ENCODE data around the gene EMC6.
A peak's percentile ranks its signal among the peaks of the same experiment; 100 is the strongest.

EMC6 gene

GRCh38 chr17:3691617-3692067 lies 23.0 kb downstream of the EMC6 start:
- TF ChIP-seq FOXM1 (IDR thresholded peaks at IDR 0.05; ENCODE audit: borderline replicate concordance) (no peak), NFRKB (IDR thresholded peaks at IDR 0.05) (no peak), ZNF384 (IDR thresholded peaks at IDR 0.05) (no peak), FOXA1 (IDR thresholded peaks at IDR 0.05) (no peak), HDGF (IDR thresholded peaks at IDR 0.05; ENCODE audit: borderline replicate concordance) (no peak), ARNT (IDR thresholded peaks at IDR 0.05) (no peak), L3MBTL2 (conservative IDR thresholded peaks at IDR 0.05) (no peak), ELF4 (IDR thresholded peaks at IDR 0.05) (no peak), LEF1 (IDR thresholded peaks at IDR 0.05; ENCODE audit: borderline replicate concordance) (no peak), BHLHE40 (IDR thresholded peaks at IDR 0.05; ENCODE audit: borderline replicate concordance) (no peak), TARDBP (IDR thresholded peaks at IDR 0.05) (no peak)
- DNase-seq (ENCODE audit: extremely low spot score) = no peak
- ChIA-PET POLR2A (no interaction called here), CTCF (interaction anchor here (0.7 to 0.9 kb wide), 3 partner anchors 9 to 46 kb away, joined by 3 to 4 read pairs (median 3); no protein-coding TSS in a partner anchor)

- CTCF ChIA-PET = interaction anchor here (0.7 kb wide), 2 partner anchors 15 to 46 kb away, joined by 3 to 4 read pairs; no protein-coding TSS in a partner anchor
Measured at GRCh38 chr17:3692346-3692745, 23.7 kb downstream of the EMC6 start.

GRCh38 chr17:3693141-3693540 lies 24.5 kb downstream of the EMC6 start:
- ChIA-PET CTCF (interaction anchor here (0.6 kb wide), 1 partner anchor 1169 kb away, joined by 4 read pairs; no protein-coding TSS in a partner anchor), POLR2A (no interaction called here)
- no peak for DNase-seq (ENCODE audit: extremely low spot score)
- no peak for TF ChIP-seq TARDBP (IDR thresholded peaks at IDR 0.05)
- 0 out of 2 replicates have a peak, but pooled peaks have one; percentile 26 for TF ChIP-seq ZNF384 (IDR thresholded peaks at IDR 0.05)

More at GRCh38 chr17:3692346-3692745, 23.7 kb downstream of the EMC6 start:
- DNase-seq (ENCODE audit: extremely low spot score) = no peak
- no peak for TF ChIP-seq SUZ12 (IDR thresholded peaks at IDR 0.05)
- no peak for TF ChIP-seq FOXK2 (IDR thresholded peaks at IDR 0.05)
- TF ChIP-seq TARDBP (IDR thresholded peaks at IDR 0.05) = no peak
- no peak for TF ChIP-seq SP1 (IDR thresholded peaks at IDR 0.05)
- TF ChIP-seq ARNT (IDR thresholded peaks at IDR 0.05) = no peak
- TF ChIP-seq, protein P1, sequence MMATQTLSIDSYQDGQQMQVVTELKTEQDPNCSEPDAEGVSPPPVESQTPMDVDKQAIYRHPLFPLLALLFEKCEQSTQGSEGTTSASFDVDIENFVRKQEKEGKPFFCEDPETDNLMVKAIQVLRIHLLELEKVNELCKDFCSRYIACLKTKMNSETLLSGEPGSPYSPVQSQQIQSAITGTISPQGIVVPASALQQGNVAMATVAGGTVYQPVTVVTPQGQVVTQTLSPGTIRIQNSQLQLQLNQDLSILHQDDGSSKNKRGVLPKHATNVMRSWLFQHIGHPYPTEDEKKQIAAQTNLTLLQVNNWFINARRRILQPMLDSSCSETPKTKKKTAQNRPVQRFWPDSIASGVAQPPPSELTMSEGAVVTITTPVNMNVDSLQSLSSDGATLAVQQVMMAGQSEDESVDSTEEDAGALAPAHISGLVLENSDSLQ (IDR thresholded peaks at IDR 0.05) = no peak
- no peak for TF ChIP-seq HDGF (IDR thresholded peaks at IDR 0.05; ENCODE audit: borderline replicate concordance)
- no peak for TF ChIP-seq NFRKB (IDR thresholded peaks at IDR 0.05)
- TF ChIP-seq L3MBTL2 (conservative IDR thresholded peaks at IDR 0.05) = no peak
- POLR2A ChIA-PET = no interaction called here

DNA sequence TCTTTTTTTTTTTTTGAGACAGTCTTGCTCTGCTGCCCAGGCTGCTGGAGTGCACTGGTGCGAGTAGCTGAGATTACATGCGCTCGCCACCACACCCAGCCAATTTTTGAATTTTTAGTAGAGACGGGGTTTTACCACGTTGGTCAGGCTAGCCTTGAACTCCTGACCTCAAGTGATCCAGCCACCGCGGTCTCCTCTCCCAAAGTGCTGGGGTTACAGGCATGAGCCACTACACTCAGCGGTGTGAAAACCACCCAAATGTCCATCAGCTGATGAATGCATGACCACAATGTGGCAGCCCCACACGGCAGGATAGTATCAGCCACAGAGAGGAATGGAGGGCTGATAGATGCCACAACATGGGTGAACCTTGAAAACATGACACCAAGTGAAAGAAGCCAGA lies 25.2 kb downstream of the EMC6 start:
- TF ChIP-seq ARNT (IDR thresholded peaks at IDR 0.05) (no peak), BHLHE40 (IDR thresholded peaks at IDR 0.05; ENCODE audit: borderline replicate concordance) (no peak), SP1 (IDR thresholded peaks at IDR 0.05) (no peak), FOXM1 (IDR thresholded peaks at IDR 0.05; ENCODE audit: borderline replicate concordance) (no peak), SUZ12 (IDR thresholded peaks at IDR 0.05) (no peak), CTBP1 (IDR thresholded peaks at IDR 0.05; ENCODE audit: borderline replicate concordance) (no peak), HDGF (IDR thresholded peaks at IDR 0.05; ENCODE audit: borderline replicate concordance) (no peak), NFRKB (IDR thresholded peaks at IDR 0.05) (no peak), FOXA1 (IDR thresholded peaks at IDR 0.05) (no peak), L3MBTL2 (conservative IDR thresholded peaks at IDR 0.05) (no peak), ZNF384 (IDR thresholded peaks at IDR 0.05) (no peak), LEF1 (IDR thresholded peaks at IDR 0.05; ENCODE audit: borderline replicate concordance) (no peak)
- TF ChIP-seq, protein P1 (IDR thresholded peaks at IDR 0.05) = no peak
- CTCF ChIA-PET = interaction anchor here (0.6 kb wide), 1 partner anchor 1168 kb away, joined by 4 read pairs; no protein-coding TSS in a partner anchor
- DNase-seq (ENCODE audit: extremely low spot score) = no peak
- POLR2A ChIA-PET = no interaction called here

DNA sequence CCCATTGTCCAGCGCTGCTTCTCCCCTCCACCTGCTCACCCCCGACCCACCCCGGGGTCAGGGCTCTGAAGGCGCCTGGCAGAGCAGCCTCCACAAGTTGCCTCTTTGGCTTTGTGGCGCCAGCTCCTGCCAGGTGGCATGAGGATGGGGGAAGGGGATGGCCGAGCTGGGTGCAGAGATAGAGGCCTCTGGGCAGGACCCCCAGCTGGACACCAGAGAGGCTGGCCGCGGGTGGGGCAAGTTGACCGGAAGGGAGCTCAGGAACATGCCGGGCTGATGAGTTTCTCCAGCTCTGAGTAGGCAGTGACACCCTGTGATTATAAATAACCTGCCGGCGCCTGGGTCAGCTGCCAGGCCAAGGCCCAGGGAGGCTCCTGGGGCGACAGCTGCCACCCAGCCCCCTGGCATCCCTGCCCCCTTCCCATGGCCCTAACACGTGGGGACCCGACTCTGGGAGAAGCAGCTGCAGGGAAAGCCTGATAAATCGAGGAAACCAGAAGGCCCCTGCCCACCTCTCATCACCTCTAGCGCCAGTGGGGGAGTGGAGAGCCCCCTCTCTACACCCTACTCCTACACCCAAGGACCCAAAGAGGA lies 26.6 kb downstream of the EMC6 start:
- no peak for TF ChIP-seq SUZ12 (IDR thresholded peaks at IDR 0.05)
- no peak for TF ChIP-seq FOXA1 (IDR thresholded peaks at IDR 0.05)
- no peak for TF ChIP-seq TARDBP (IDR thresholded peaks at IDR 0.05)
- TF ChIP-seq ZNF384 (IDR thresholded peaks at IDR 0.05) = no peak
- no peak for TF ChIP-seq FOXK2 (IDR thresholded peaks at IDR 0.05)
- TF ChIP-seq ELF4 (IDR thresholded peaks at IDR 0.05) = no peak
- no peak for TF ChIP-seq BHLHE40 (IDR thresholded peaks at IDR 0.05; ENCODE audit: borderline replicate concordance)
- TF ChIP-seq SP1 (IDR thresholded peaks at IDR 0.05) = no peak
- TF ChIP-seq, protein P1 (IDR thresholded peaks at IDR 0.05) = no peak
- no peak for TF ChIP-seq HDGF (IDR thresholded peaks at IDR 0.05; ENCODE audit: borderline replicate concordance)
- TF ChIP-seq ARNT (IDR thresholded peaks at IDR 0.05) = no peak
- TF ChIP-seq CTBP1 (IDR thresholded peaks at IDR 0.05; ENCODE audit: borderline replicate concordance) = no peak
- TF ChIP-seq LEF1 (IDR thresholded peaks at IDR 0.05; ENCODE audit: borderline replicate concordance) = no peak
- DNase-seq (ENCODE audit: extremely low spot score) = no peak
- POLR2A ChIA-PET = no interaction called here
- CTCF ChIA-PET = no interaction called here

DNA sequence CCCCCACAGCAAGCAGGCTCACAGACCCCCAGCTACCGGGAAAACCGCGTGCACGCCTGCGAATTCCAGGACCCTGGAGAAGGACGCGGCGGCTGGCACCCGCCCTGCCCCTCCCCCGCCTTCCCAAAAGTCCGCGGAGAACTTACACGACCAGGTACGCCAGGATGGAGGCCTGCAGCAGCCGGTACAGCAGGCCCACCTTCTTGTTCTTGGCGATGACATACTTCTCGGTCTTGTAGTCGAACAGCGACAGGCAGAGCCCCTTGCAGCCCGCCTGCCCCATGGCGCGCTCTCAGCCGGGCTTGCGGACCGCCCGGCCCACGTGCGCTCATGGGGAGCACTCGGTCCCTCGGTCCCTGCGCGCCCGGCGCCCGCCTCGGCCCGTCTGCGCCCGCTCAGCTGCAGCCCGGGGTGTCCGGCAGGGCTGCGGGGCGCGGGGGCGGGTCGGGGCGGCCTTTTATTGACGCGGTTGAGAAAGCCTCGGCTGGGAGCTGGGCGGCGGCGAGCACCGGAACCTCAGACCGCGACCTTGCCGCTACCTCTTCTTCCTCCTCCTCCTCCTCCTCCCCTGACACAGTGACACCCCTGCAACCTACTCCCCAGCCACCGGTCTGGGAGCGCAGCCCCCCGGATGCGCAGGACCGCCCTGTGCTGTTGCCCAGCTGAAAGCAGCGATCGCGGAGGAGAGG lies 27.3 kb downstream of the EMC6 start, which contains the start of gene P2RX5:
TSS of gene P2RX5 (minus strand) at position 433 of the 689 bp plus-strand sequence. CDS start at position 283, 150 bp downstream.
- TF ChIP-seq ARNT (IDR thresholded peaks at IDR 0.05) = no peak
- no peak for TF ChIP-seq SP1 (IDR thresholded peaks at IDR 0.05)
- TF ChIP-seq ELF4 (IDR thresholded peaks at IDR 0.05) = no peak
- TF ChIP-seq FOXA1 (IDR thresholded peaks at IDR 0.05) = no peak
- no peak for TF ChIP-seq NFRKB (IDR thresholded peaks at IDR 0.05)
- TF ChIP-seq L3MBTL2 (conservative IDR thresholded peaks at IDR 0.05) = no peak
- TF ChIP-seq CTBP1 (IDR thresholded peaks at IDR 0.05; ENCODE audit: borderline replicate concordance) = no peak
- no peak for TF ChIP-seq ZNF384 (IDR thresholded peaks at IDR 0.05)
- TF ChIP-seq HDGF (IDR thresholded peaks at IDR 0.05; ENCODE audit: borderline replicate concordance) = no peak
- no peak for TF ChIP-seq TARDBP (IDR thresholded peaks at IDR 0.05)
- ChIA-PET POLR2A (no interaction called here), CTCF (no interaction called here)
- no peak for DNase-seq (ENCODE audit: extremely low spot score)
